ENCODE results near the gene GIMAP5.

- no peak for TF ChIP-seq CTCF (IDR thresholded peaks at IDR 0.05)
- no peak for TF ChIP-seq NFATC4 (CRISPR knock-in tag; IDR thresholded peaks at IDR 0.05)
- no peak for TF ChIP-seq PRDM15 (CRISPR knock-in tag; IDR thresholded peaks at IDR 0.05)
- no peak for TF ChIP-seq ETV6 (CRISPR knock-in tag; IDR thresholded peaks at IDR 0.05)
- TF ChIP-seq MLX (CRISPR knock-in tag; IDR thresholded peaks at IDR 0.05): no peak
- TF ChIP-seq TP53 (CRISPR knock-in tag; IDR thresholded peaks at IDR 0.05): no peak
- no peak for TF ChIP-seq ZNF232 (CRISPR knock-in tag; IDR thresholded peaks at IDR 0.05)
- TF ChIP-seq ZNF263 (CRISPR knock-in tag; IDR thresholded peaks at IDR 0.05; ENCODE audit: low read depth): no peak
- no peak for TF ChIP-seq ZSCAN18 (CRISPR knock-in tag; IDR thresholded peaks at IDR 0.05)
- TF ChIP-seq NR3C1 (CRISPR knock-in tag; conservative IDR thresholded peaks at IDR 0.05; ENCODE audit: low read depth): no peak
- no peak for TF ChIP-seq SP1 (CRISPR knock-in tag; conservative IDR thresholded peaks at IDR 0.05)
- no peak for TF ChIP-seq USF2 (CRISPR knock-in tag; IDR thresholded peaks at IDR 0.05)
Observed at GRCh38 chr7:150736864-150737263, 354 bp upstream of the GIMAP5 start.
